GM12892 (cell line): ENCODE measurements around the gene MED8.

Experiments used
- POLR2AphosphoS5 ChIP-seq: IDR thresholded peaks from 2 replicates; pipeline ENCODE4 v1.6.1; 2011; ENCODE audit warnings: low read depth, low read length, control low read depth
- TAF1 ChIP-seq: IDR thresholded peaks from 2 replicates; pipeline ENCODE4 v1.6.1; 2011; ENCODE audit warnings: low read depth, mild to moderate bottlenecking, control low read depth, low read length, borderline replicate concordance

- TF ChIP-seq POLR2AphosphoS5 = no peak
- no peak for TF ChIP-seq TAF1
These were observed 45.2 kb downstream of the MED8 start for GRCh38 chr1:43344267-43344850.
